Fibroblast of peridontal ligament (primary cell): ENCODE data around the gene KLF9.

Experiments used
- DNase-seq: peaks from one replicate; pipeline ENCODE4 v3.0.0-alpha.2; 2010; ENCODE audit errors: extremely low read depth

The KLF9 gene

GRCh38 chr9:70363760-70364159, 50.7 kb downstream of the KLF9 start:
- no peak for DNase-seq

- DNase-seq, result peak; percentile 46
These were observed 51.5 kb downstream of the KLF9 start for GRCh38 chr9:70362952-70363351.

- no peak for DNase-seq
These were observed 58.7 kb downstream of the KLF9 start for GRCh38 chr9:70355801-70356200.

GRCh38 chr9:70352802-70353201, 61.7 kb downstream of the KLF9 start:
- DNase-seq, result peak; percentile 59

GRCh38 chr9:70352356-70352755, 62.1 kb downstream of the KLF9 start:
- DNase-seq, result peak; percentile 72

- no peak for DNase-seq
These were observed 67.4 kb downstream of the KLF9 start for GRCh38 chr9:70347046-70347445.

- DNase-seq, result peak; percentile 77
These were observed 73.9 kb downstream of the KLF9 start for GRCh38 chr9:70340572-70340971.
